Fibroblast of skin of back (primary cell): Measurements from ENCODE around the gene TANC1.
"Not testable (repeated sequence)": the region's sequence is repeated elsewhere in the genome, so short reads cannot be mapped to it uniquely, and the experiment has no call there.

ENCODE experiments used
- DNase-seq: peaks from one replicate; pipeline ENCODE4 v3.0.0-alpha.2; 2013

Gene TANC1

GRCh38 chr2:159089543-159089942, 121.1 kb downstream of the TANC1 start:
- DNase-seq = no peak

- DNase-seq = peak; percentile 83
These were observed 122.2 kb downstream of the TANC1 start for GRCh38 chr2:159090514-159091201.

DNA sequence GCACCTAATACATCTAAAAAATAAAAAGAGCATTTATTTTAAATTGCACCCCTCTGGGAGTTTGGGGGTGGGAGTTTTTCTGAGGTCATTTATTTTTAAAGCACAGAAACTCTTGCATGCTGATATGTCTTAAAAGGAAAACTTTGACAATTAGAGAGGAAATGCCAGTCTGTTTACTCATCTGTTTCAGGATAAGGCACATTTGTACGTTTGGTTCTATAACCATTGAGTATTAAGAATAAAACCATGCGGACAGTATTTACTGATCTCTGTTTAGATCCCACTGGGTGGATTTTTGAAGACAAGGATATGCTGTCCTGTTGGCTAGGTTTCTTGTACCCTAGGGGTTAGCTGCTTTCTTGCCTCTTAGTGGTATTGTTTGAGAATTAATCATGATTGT, 122.9 kb downstream of the TANC1 start:
- DNase-seq = peak; percentile 91

DNA sequence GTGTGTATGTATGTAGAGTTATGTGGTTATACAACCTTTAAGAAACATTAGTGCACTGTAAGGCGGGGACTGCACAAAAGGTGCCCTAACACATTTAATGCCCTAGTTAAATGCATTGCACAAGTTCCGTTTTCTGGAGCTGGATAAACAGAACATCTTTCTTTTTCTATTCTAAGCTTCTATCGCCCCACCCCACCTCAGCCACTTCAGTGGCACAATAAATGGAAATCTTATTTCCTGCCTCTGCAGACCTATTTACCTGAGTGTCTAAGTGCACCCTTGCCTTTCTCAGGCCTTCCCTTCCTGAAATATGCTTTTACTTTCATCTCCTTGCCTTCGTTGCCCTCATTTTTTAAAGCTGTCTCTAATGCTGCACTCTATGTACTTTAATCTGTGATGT, 123.5 kb downstream of the TANC1 start:
- no peak for DNase-seq

GRCh38 chr2:159093497-159093896, 125.1 kb downstream of the TANC1 start:
- no peak for DNase-seq

DNA sequence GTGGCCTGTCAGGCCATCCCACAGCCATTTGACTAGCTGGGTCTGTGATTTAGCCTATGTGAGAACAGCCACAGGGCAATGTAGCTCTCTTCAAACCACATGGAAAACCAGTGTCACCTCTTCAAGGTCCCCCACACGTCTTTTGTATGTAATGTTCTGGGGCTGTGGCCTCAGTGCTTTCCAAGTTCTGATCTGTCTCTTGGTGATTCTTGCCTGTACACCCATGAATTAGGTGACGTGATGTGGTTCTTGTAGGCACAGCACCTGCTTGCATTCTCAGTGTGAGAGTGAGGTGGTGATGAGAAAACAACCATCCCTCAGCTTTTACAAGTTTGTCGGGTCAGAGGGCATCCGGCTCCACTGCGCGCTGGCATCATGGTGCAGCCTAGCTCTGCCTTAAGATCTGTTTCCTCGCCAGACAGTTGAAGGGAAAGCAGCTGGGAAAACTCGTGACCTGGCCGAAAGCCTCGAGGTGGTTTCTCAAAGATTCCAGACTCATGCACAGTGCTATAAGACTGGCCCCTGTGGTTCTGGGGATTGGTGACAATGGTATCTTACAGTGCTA, 125.8 kb downstream of the TANC1 start:
- DNase-seq = no peak

GRCh38 chr2:159095813-159096212, 127.4 kb downstream of the TANC1 start:
- no peak for DNase-seq

GRCh38 chr2:159096302-159096855, 127.9 kb downstream of the TANC1 start:
- not testable (repeated sequence) for DNase-seq

DNA sequence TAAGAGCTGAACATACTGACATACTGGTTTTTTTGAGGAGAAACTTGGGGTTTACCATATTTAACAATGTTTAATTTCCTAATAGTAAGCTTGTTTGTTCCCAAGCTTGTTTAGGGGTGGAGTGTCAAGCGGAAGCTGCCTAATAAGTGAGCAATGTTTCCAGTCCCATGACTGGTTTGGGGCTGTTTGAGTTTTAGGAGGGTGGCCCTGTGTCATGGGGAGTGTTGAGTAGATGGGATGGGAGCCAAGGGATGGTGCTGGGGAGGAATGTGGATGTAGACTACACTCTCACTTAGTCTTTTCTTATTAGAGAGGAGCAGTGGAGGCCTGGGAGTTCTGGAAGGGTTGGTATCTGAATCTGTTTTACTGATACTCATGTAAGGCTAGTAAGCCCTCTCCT, 128.5 kb downstream of the TANC1 start:
- peak; percentile 30 for DNase-seq

GRCh38 chr2:159098361-159098760, 129.9 kb downstream of the TANC1 start:
- no peak for DNase-seq

- no peak for DNase-seq
These were observed 130.5 kb downstream of the TANC1 start for GRCh38 chr2:159098921-159099411.

GRCh38 chr2:159101755-159102489, 133.5 kb downstream of the TANC1 start:
- DNase-seq = no peak

GRCh38 chr2:159103411-159103810, 135.0 kb downstream of the TANC1 start:
- DNase-seq = no peak

DNA sequence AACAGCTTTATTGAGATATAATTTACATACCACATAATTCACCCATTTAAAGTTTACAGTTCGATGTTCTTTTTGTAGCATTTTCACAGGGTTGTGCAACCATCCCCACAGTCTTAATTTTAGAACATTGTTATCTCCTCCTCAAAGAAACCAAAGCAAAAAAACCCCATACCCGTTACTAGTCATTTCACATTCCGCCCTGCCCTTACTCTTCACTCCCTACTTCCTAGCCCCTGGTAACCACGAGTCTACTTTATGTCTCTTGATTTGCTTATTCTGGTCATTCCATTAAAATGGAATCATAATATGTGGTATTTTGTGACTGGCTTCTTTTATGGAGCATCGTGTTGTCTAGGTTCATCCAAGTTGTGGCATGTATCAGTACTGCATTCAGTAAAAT, 137.7 kb downstream of the TANC1 start:
- DNase-seq = peak; percentile 91

GRCh38 chr2:159108181-159108893, 139.9 kb downstream of the TANC1 start:
- DNase-seq = no peak

- no peak for DNase-seq
These were observed 141.1 kb downstream of the TANC1 start for GRCh38 chr2:159109517-159109916.

DNA sequence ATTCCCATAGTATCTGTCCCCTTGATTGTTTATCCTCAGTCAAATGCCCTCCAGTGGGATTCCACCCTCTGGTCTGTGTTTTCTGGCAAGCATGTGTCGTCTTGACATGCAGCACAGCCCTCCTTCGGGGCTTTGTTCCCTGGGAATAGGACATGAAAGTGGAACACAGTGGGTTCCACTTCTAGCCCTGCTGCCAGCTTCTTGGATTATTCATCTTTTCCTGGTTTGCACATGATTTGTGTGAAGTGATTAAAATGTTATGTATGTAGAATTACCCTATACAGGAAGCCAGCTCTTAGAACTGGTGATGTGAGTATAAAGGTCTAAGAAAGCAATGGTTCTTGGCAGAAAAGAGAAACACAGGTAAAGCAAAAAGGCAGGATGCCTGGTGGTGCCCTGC, 142.3 kb downstream of the TANC1 start:
- peak; percentile 45 for DNase-seq

GRCh38 chr2:159111346-159111927, 143.0 kb downstream of the TANC1 start:
- peak; percentile 62 for DNase-seq

- DNase-seq = no peak
These were observed 146.4 kb downstream of the TANC1 start for GRCh38 chr2:159114835-159115234.

GRCh38 chr2:159116922-159117321, 148.5 kb downstream of the TANC1 start:
- no peak for DNase-seq

DNA sequence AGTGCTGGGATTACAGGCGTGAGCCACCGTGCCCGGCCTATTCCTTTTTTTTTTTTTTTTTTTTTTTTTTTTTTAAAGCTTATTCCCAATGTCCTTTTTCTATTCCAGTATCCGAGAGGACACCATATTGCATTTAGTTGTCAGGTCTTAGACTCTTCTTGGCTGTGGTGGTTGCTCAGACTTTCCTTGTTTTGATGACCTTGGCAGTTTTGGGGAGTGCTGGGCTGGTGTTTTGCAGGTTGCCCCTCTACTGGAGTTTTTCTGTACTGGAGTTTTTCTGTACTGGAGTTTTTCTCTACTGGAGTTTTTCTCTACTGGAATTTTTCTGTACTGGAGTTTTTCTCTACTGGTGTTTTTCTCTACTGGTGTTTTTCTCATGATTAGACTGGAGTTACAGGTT, 149.2 kb downstream of the TANC1 start:
- no peak for DNase-seq

GRCh38 chr2:159118115-159118858, 149.8 kb downstream of the TANC1 start:
- DNase-seq = peak; percentile 79
